Measurements from ENCODE around the gene SRL. TPM values are rescaled to one million over a fixed set of nuclear protein-coding genes. Genes with fewer than 3 reads are reported as not detected.

SRL gene
- total RNA-seq = 50.9 TPM

DNA sequence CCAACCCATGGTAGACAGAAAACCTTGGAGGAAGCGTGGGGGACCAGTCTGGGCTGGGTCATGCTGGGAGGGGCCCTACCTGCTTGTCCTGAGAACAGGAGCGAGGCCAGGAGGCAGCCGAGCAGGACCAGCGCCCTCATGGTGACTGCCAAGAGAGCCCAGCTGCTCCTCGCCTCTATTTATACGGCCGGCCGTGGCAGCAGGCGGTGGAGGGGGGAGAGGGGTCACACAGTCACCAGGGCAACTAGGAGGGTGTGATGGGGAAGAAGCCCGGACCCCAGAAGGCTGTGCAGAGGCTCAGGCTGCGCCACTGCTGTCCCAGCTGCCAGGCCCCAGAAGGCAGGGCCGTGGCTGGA, at the start of gene SRL:
TSS of gene SRL (minus strand) at position 153 of the 356 bp plus-strand sequence. CDS start at position 140, 13 bp downstream.

Other genes with a start within 250 kb of the SRL start
- gene ADCY9, start 125.6 kb downstream of the SRL start, total RNA-seq = 17.2 TPM
- 14.3 TPM for gene TFAP4, start 30.9 kb upstream of the SRL start, total RNA-seq
- gene GLIS2, start 74.0 kb upstream of the SRL start, total RNA-seq = 23.4 TPM
- gene PAM16, start 109.2 kb upstream of the SRL start, total RNA-seq = 38.7 TPM
- gene VASN, start 129.8 kb upstream of the SRL start, total RNA-seq = 94.4 TPM
- gene CORO7, start 174.5 kb upstream of the SRL start, total RNA-seq = 40.3 TPM
- gene DNAJA3, start 183.8 kb upstream of the SRL start, total RNA-seq = 45.5 TPM
- gene NMRAL1, start 232.5 kb upstream of the SRL start, total RNA-seq = 30.5 TPM
- gene HMOX2, start 234.3 kb upstream of the SRL start, total RNA-seq = 27.9 TPM

Data from metanephros (tissue), 1 donor.